CD4-positive, CD25-positive, alpha-beta regulatory T cell (primary cell): ENCODE data around the gene KRT6B. TPM values are rescaled to one million over a fixed set of nuclear protein-coding genes. Genes with fewer than 3 reads are reported as not detected.

Experiments used
- ATAC-seq, 2 donors: fragments of 150-1000 bp; cut with Tn5 transposase; one replicate each; pipeline ENCODE4 v1.10.0; 2021; ENCODE audit warnings: low read depth in 2 of 2, moderate number of reproducible peaks in 2 of 2, moderate library complexity in 1 of 2
- DNase-seq, 3 donors: peaks; one replicate each; pipeline versions ENCODE4 v3.0.0 to v3.0.0-alpha.2; 2012 to 2022; ENCODE audit warnings: mixed read lengths in 1 of 3
- H3K27ac ChIP-seq: one replicate; pipeline ENCODE4 v1.7.0; 2013; ENCODE audit warnings: mild to moderate bottlenecking, low read length; ENCODE audit not compliant: insufficient read depth, poor library complexity, severe bottlenecking
- H3K27me3 ChIP-seq: one replicate; pipeline ENCODE4 v1.7.0; 2013; ENCODE audit warnings: low read length; ENCODE audit not compliant: control insufficient read depth, insufficient read depth
- H3K36me3 ChIP-seq: one replicate; pipeline ENCODE4 v1.7.0; 2013; ENCODE audit warnings: mild to moderate bottlenecking, low read length, moderate library complexity; ENCODE audit not compliant: control insufficient read depth, insufficient read depth
- H3K4me1 ChIP-seq: 2 replicates; pipeline ENCODE4 v1.7.0; 2013; ENCODE audit warnings: mild to moderate bottlenecking, low read length; ENCODE audit not compliant: insufficient read depth, control insufficient read depth, poor library complexity, severe bottlenecking
- H3K4me3 ChIP-seq: one replicate; pipeline ENCODE4 v1.7.0; 2013; ENCODE audit warnings: low read depth, mild to moderate bottlenecking, low read length, moderate library complexity
- H3K9me3 ChIP-seq, 2 experiments: 1 replicate in 1 of 2; 2 replicates in 1 of 2; pipeline ENCODE4 v1.7.0; 2013; ENCODE audit warnings: low read length in 2 of 2, mild to moderate bottlenecking in 1 of 2, moderate library complexity in 1 of 2; ENCODE audit not compliant: control insufficient read depth in 2 of 2
- H3K27ac Mint-ChIP-seq, 3 donors: one replicate each; pipeline ENCODE4 v1.8.0; 2020 to 2022; ENCODE audit warnings: mild to moderate bottlenecking in 3 of 3, mixed read lengths in 3 of 3, moderate library complexity in 2 of 3
- H3K27me3 Mint-ChIP-seq: one replicate; pipeline ENCODE4 v1.8.0; 2022; ENCODE audit warnings: mild to moderate bottlenecking, mixed read lengths
- H3K36me3 Mint-ChIP-seq: one replicate; pipeline ENCODE4 v1.8.0; 2020; ENCODE audit warnings: mixed read lengths
- H3K4me1 Mint-ChIP-seq, 4 donors: one replicate each; pipeline ENCODE4 v1.8.0; 2020 to 2022; ENCODE audit warnings: mixed read lengths in 4 of 4, mild to moderate bottlenecking in 1 of 4
- H3K4me3 Mint-ChIP-seq, 4 donors: one replicate each; pipeline ENCODE4 v1.8.0; 2020 to 2022; ENCODE audit warnings: mild to moderate bottlenecking in 4 of 4, mixed read lengths in 4 of 4, moderate library complexity in 3 of 4
- H3K9me3 Mint-ChIP-seq, 7 donors: one replicate each; pipeline ENCODE4 v1.8.0; 2020 to 2022; ENCODE audit warnings: mixed read lengths in 7 of 7, mild to moderate bottlenecking in 3 of 7, moderate library complexity in 2 of 7
- polyA plus RNA-seq, 4 donors: library from polyadenylated mRNA; unstranded; fragments of 300-500 nt; fragmentation: Illumina TruSeq; gene quantifications; one replicate each; pipeline ENCODE4 v1.2.3, GENCODE V29; 2021
- total RNA-seq: library from RNA; stranded (reverse); gene quantifications from one replicate; pipeline ENCODE4 v1.2.3, GENCODE V29; 2022

Gene KRT6B
- total and polyA plus RNA-seq, 5 donors from 2014 or later: not detected

GRCh38 chr12:52487211-52487610, 35.3 kb upstream of the KRT6B start:
- Mint-ChIP-seq H3K27ac (no peak overlapping the region), H3K4me3 (no peak overlapping the region), H3K27me3 (peaks cover 22% of the 10 kb centered on the region), H3K4me1 (no peaks in the 10 kb centered on the region), H3K36me3 (no peaks in the 10 kb centered on the region), H3K9me3 (peaks cover 0 to 13% (median 5%) of the 10 kb centered on the region in 7 donors)
- Histone ChIP-seq H3K27me3 (peaks cover 2% of the 10 kb centered on the region), H3K4me3 (no peak overlapping the region), H3K36me3 (no peaks in the 10 kb centered on the region), H3K4me1 (no peaks in the 10 kb centered on the region), H3K9me3 (peaks cover 4 to 7% of the 10 kb centered on the region in 2 experiments), H3K27ac (no peak overlapping the region)
- DNase-seq (no peak), ATAC-seq (no peak)

- no peak overlapping the region for H3K27ac Mint-ChIP-seq
- H3K36me3 Mint-ChIP-seq: no peaks in the 10 kb centered on the region
- Histone ChIP-seq H3K36me3 (no peaks in the 10 kb centered on the region), H3K9me3 (peaks cover 4 to 7% of the 10 kb centered on the region in 2 experiments), H3K27me3 (peaks cover 2% of the 10 kb centered on the region), H3K4me3 (no peak overlapping the region), H3K4me1 (no peaks in the 10 kb centered on the region), H3K27ac (no peak overlapping the region)
- H3K4me3 Mint-ChIP-seq: no peak overlapping the region
- ATAC-seq: no peak
- peaks cover 29% of the 10 kb centered on the region for H3K27me3 Mint-ChIP-seq
- DNase-seq: no peak
- no peaks in the 10 kb centered on the region for H3K4me1 Mint-ChIP-seq
- peaks cover 0 to 13% (median 5%) of the 10 kb centered on the region in 7 donors for H3K9me3 Mint-ChIP-seq
Measured at GRCh38 chr12:52486166-52487105, 34.5 kb upstream of the KRT6B start.

- Mint-ChIP-seq H3K36me3 (no peaks in the 10 kb centered on the region), H3K27ac (no peak overlapping the region)
Measured at GRCh38 chr12:52480073-52480472, 28.1 kb upstream of the KRT6B start.

GRCh38 chr12:52477651-52478050, 25.7 kb upstream of the KRT6B start:
- H3K27me3 Mint-ChIP-seq: peaks cover 25% of the 10 kb centered on the region
- Histone ChIP-seq H3K4me3 (no peak overlapping the region), H3K27ac (no peak overlapping the region), H3K9me3 (no peaks in the 10 kb centered on the region), H3K36me3 (no peaks in the 10 kb centered on the region), H3K4me1 (no peaks in the 10 kb centered on the region), H3K27me3 (no peaks in the 10 kb centered on the region)
- no peaks in the 10 kb centered on the region for H3K36me3 Mint-ChIP-seq
- no peak for ATAC-seq
- H3K9me3 Mint-ChIP-seq: peaks cover 0 to 4% (median 1%) of the 10 kb centered on the region in 7 donors
- no peak for DNase-seq
- H3K4me3 Mint-ChIP-seq: no peak overlapping the region
- H3K27ac Mint-ChIP-seq: no peak overlapping the region
- no peaks in the 10 kb centered on the region for H3K4me1 Mint-ChIP-seq

More at GRCh38 chr12:52480073-52480472, 28.1 kb upstream of the KRT6B start:
- Mint-ChIP-seq H3K4me1 (no peaks in the 10 kb centered on the region), H3K27me3 (peaks cover 31% of the 10 kb centered on the region), H3K9me3 (peaks cover 0 to 12% (median 4%) of the 10 kb centered on the region in 7 donors), H3K4me3 (no peak overlapping the region)
- Histone ChIP-seq H3K4me3 (no peak overlapping the region), H3K27me3 (no peaks in the 10 kb centered on the region), H3K27ac (no peak overlapping the region), H3K4me1 (no peaks in the 10 kb centered on the region), H3K9me3 (peaks cover 4 to 7% of the 10 kb centered on the region in 2 experiments), H3K36me3 (no peaks in the 10 kb centered on the region)
- DNase-seq (no peak), ATAC-seq (no peak)

- ATAC-seq: no peak
- H3K27ac Mint-ChIP-seq: no peak overlapping the region
- H3K4me1 Mint-ChIP-seq: no peaks in the 10 kb centered on the region
Measured at GRCh38 chr12:52474212-52474611, 22.3 kb upstream of the KRT6B start.

GRCh38 chr12:52473768-52474167, 21.8 kb upstream of the KRT6B start, which contains the start of gene KRT6C:
Gene KRT6C (minus strand): TSS chr12:52473805. CDS start chr12:52473737, 68 bp downstream.
- H3K36me3 ChIP-seq: no peaks in the 10 kb centered on the region
- peaks cover 0 to 4% (median 0%) of the 10 kb centered on the region in 7 donors for H3K9me3 Mint-ChIP-seq
- H3K4me3 Mint-ChIP-seq: no peak within 1 kb of the TSS
- no peaks in the 10 kb centered on the region for H3K36me3 Mint-ChIP-seq
- DNase-seq: no peak
- H3K27ac ChIP-seq: no peak within 1 kb of the TSS
- no peak for ATAC-seq
- no peaks in the 10 kb centered on the region for H3K4me1 Mint-ChIP-seq
- no peak within 1 kb of the TSS for H3K4me3 ChIP-seq
- no peaks in the 10 kb centered on the region for H3K27me3 ChIP-seq
- H3K27ac Mint-ChIP-seq: no peak within 1 kb of the TSS
- H3K4me1 ChIP-seq: no peaks in the 10 kb centered on the region
- peaks cover 14% of the 10 kb centered on the region for H3K27me3 Mint-ChIP-seq
- H3K9me3 ChIP-seq: no peaks in the 10 kb centered on the region

More at GRCh38 chr12:52474212-52474611, 22.3 kb upstream of the KRT6B start:
- no peak overlapping the region for H3K4me3 ChIP-seq
- H3K27me3 Mint-ChIP-seq: peaks cover 14% of the 10 kb centered on the region
- H3K4me3 Mint-ChIP-seq: no peak overlapping the region
- no peaks in the 10 kb centered on the region for H3K9me3 ChIP-seq
- DNase-seq: no peak
- H3K9me3 Mint-ChIP-seq: peaks cover 0 to 4% (median 0%) of the 10 kb centered on the region in 7 donors
- H3K36me3 Mint-ChIP-seq: no peaks in the 10 kb centered on the region
- H3K27me3 ChIP-seq: no peaks in the 10 kb centered on the region
- H3K36me3 ChIP-seq: no peaks in the 10 kb centered on the region
- H3K4me1 ChIP-seq: no peaks in the 10 kb centered on the region
- no peak overlapping the region for H3K27ac ChIP-seq

GRCh38 chr12:52469853-52470252, 17.9 kb upstream of the KRT6B start:
- peaks cover 6% of the 10 kb centered on the region for H3K27me3 Mint-ChIP-seq
- H3K36me3 Mint-ChIP-seq: no peaks in the 10 kb centered on the region
- H3K27ac Mint-ChIP-seq: no peak overlapping the region
- Histone ChIP-seq H3K9me3 (no peaks in the 10 kb centered on the region), H3K36me3 (no peaks in the 10 kb centered on the region), H3K4me3 (no peak overlapping the region), H3K4me1 (no peaks in the 10 kb centered on the region), H3K27me3 (peaks cover 3% of the 10 kb centered on the region), H3K27ac (no peak overlapping the region)
- H3K9me3 Mint-ChIP-seq: no peaks in the 10 kb centered on the region
- ATAC-seq (no peak), DNase-seq (no peak)
- H3K4me1 Mint-ChIP-seq: no peaks in the 10 kb centered on the region
- no peak overlapping the region for H3K4me3 Mint-ChIP-seq
